HCT116 (cell line): ENCODE measurements around the gene ZNF516. TPM values are rescaled to one million over a fixed set of nuclear protein-coding genes. Genes with fewer than 3 reads are reported as not detected.

ENCODE experiments used
- ATAC-seq: fragments of 200-7000 bp; cut with Tn5 transposase; 2 replicates; pipeline ENCODE4 v1.9.1; 2020; ENCODE audit warnings: mild to moderate bottlenecking, moderate library complexity
- BruUV-seq: library from RNA; stranded (reverse); fragments of 400-500 nt; replicated peaks from 2 replicates; lab custom pipeline; 2021; lab: Mats Ljungman, UMichigan
- CTCF ChIA-PET: fragments of 300-600 bp; sonication (Branson Sonifier 250); formaldehyde crosslinking; loops from one replicate; lab custom pipeline; 2021; ENCODE audit warnings: antibody characterized with exemption; lab: Charles Lee
- POLR2A ChIA-PET: fragments of 300-600, 350-600 bp; sonication (Branson Sonifier 250); formaldehyde crosslinking; loops from one replicate; lab custom pipeline; 2021; ENCODE audit warnings: antibody characterized with exemption; lab: Charles Lee
- RAD21 ChIA-PET, 2 experiments: fragments of 300-600 bp; sonication (Branson Sonifier 250); formaldehyde crosslinking; loops; one replicate each; lab custom pipeline; 2023; ENCODE audit warnings: low total read pairs in 2 of 2; ENCODE audit not compliant: uncharacterized antibody in 2 of 2, unreplicated experiment in 2 of 2, low non-redundant PET in 1 of 2; lab: Charles Lee
- DNase-seq: peaks from one replicate; pipeline ENCODE4 v3.0.0-alpha.2; 2010; ENCODE audit warnings: low read depth, low spot score
- H2AFZ ChIP-seq: fragments of 200-600 bp; shearing (Covaris generic), sonication (generic); 2 replicates; pipeline ENCODE4 v1.6.1; 2017; ENCODE audit warnings: low read depth, mixed run types, mixed read lengths, antibody characterized with exemption, low read length; ENCODE audit not compliant: poor library complexity, severe bottlenecking
- H3K27ac ChIP-seq: 2 replicates; pipeline ENCODE4 v1.5.1; 2012; ENCODE audit warnings: low read depth, low read length
- H3K27me3 ChIP-seq: fragments of 200-600 bp; sonication (generic); 2 replicates; pipeline ENCODE4 v1.6.1; 2016; ENCODE audit warnings: mixed run types, low read length, mixed read lengths; ENCODE audit not compliant: insufficient read depth
- H3K36me3 ChIP-seq, 2 experiments: fragments of 200-500 bp in 1 of 2; fragments of 200-600 bp in 1 of 2; sonication (Bioruptor generic) in 1 of 2; sonication (generic) in 1 of 2; 2 replicates each; pipeline versions ENCODE4 v1.5.1 to v1.6.1; 2014 to 2016; ENCODE audit warnings: low read length in 2 of 2, inconsistent platforms in 1 of 2, mixed read lengths in 1 of 2, mixed run types in 1 of 2; ENCODE audit not compliant: insufficient read depth in 2 of 2, control insufficient read depth in 1 of 2
- H3K4me1 ChIP-seq, 2 experiments: fragments of 200-600 bp in 1 of 2; sonication (generic) in 1 of 2; 2 replicates each; pipeline versions ENCODE4 v1.5.1 to v1.6.1; 2012 to 2017; ENCODE audit warnings: low read length in 2 of 2, inconsistent platforms in 1 of 2, mild to moderate bottlenecking in 1 of 2, mixed read lengths in 1 of 2, mixed run types in 1 of 2, moderate library complexity in 1 of 2; ENCODE audit not compliant: insufficient read depth in 2 of 2, control insufficient read depth in 1 of 2
- H3K4me2 ChIP-seq: fragments of 200-600 bp; sonication (generic); 2 replicates; pipeline ENCODE4 v1.6.1; 2017; ENCODE audit warnings: mixed run types, low read length, mixed read lengths
- H3K4me3 ChIP-seq, 2 experiments: fragments of 200-600 bp in 1 of 2; sonication (generic) in 1 of 2; replicated peaks in 1 of 2; 2 replicates each; pipeline ENCODE4 v1.5.1; 2011 to 2016; ENCODE audit warnings: low read length in 2 of 2, control low read depth in 1 of 2, low read depth in 1 of 2, mild to moderate bottlenecking in 1 of 2, mixed read lengths in 1 of 2, mixed run types in 1 of 2
- H3K79me2 ChIP-seq: fragments of 200-600 bp; sonication (generic); 2 replicates; pipeline ENCODE4 v1.6.1; 2017; ENCODE audit warnings: mild to moderate bottlenecking, mixed run types, low read length, moderate library complexity, mixed read lengths; ENCODE audit not compliant: insufficient read depth
- H3K9ac ChIP-seq: fragments of 200-600 bp; sonication (generic); 2 replicates; pipeline ENCODE4 v1.6.1; 2016; ENCODE audit warnings: low read length, mixed read lengths
- H3K9me2 ChIP-seq: fragments of 200-600 bp; sonication (generic), shearing (Covaris generic); 2 replicates; pipeline ENCODE4 v1.6.1; 2017; ENCODE audit warnings: mixed run types, mild to moderate bottlenecking, moderate library complexity; ENCODE audit not compliant: insufficient read depth
- H3K9me3 ChIP-seq, 2 experiments: fragments of 200-500 bp in 1 of 2; fragments of 200-600 bp in 1 of 2; sonication (Bioruptor generic) in 1 of 2; sonication (generic) in 1 of 2; 2 replicates each; pipeline ENCODE4 v1.6.1; 2014 to 2017; ENCODE audit warnings: low read length in 2 of 2, mixed read lengths in 2 of 2, inconsistent platforms in 1 of 2, low read depth in 1 of 2, mild to moderate bottlenecking in 1 of 2, mixed run types in 1 of 2, moderate library complexity in 1 of 2; ENCODE audit not compliant: control insufficient read depth in 1 of 2, insufficient read depth in 1 of 2
- H4K20me1 ChIP-seq: fragments of 200-600 bp; sonication (generic), shearing (Covaris generic); 2 replicates; pipeline ENCODE4 v1.6.1; 2017; ENCODE audit warnings: mixed run types, mild to moderate bottlenecking, moderate library complexity; ENCODE audit not compliant: insufficient read depth
- EZH2 ChIP-seq: fragments of 200-600 bp; sonication (generic); IDR thresholded peaks from 2 replicates; pipeline ENCODE4 v1.6.1; 2017; ENCODE audit warnings: antibody characterized with exemption, mixed run types
- EZH2phosphoT487 ChIP-seq: fragments of 200-600 bp; IDR thresholded peaks from 2 replicates; pipeline ENCODE4 v1.6.1; 2018; ENCODE audit warnings: antibody characterized with exemption, borderline replicate concordance
- FOSL1 ChIP-seq: IDR thresholded peaks from 2 replicates; pipeline ENCODE4 v1.6.1; 2012; ENCODE audit warnings: low read depth
- JUND ChIP-seq: IDR thresholded peaks from 2 replicates; pipeline ENCODE4 v1.6.1; 2012
- MAX ChIP-seq: IDR thresholded peaks from 2 replicates; pipeline ENCODE4 v1.6.1; 2012
- POLR2A ChIP-seq: IDR thresholded peaks from 2 replicates; pipeline ENCODE4 v1.7.0; 2011; ENCODE audit warnings: borderline replicate concordance; ENCODE audit not compliant: insufficient read depth, insufficient read length; ENCODE audit errors: extremely low read depth
- RAD21 ChIP-seq: IDR thresholded peaks from 2 replicates; pipeline ENCODE4 v1.6.1; 2012; ENCODE audit warnings: low read depth, mild to moderate bottlenecking
- SIN3A ChIP-seq: IDR thresholded peaks from 2 replicates; pipeline ENCODE4 v1.6.1; 2012; ENCODE audit warnings: low read depth
- SP1 ChIP-seq: IDR thresholded peaks from 2 replicates; pipeline ENCODE4 v1.6.1; 2012; ENCODE audit warnings: low read depth
- SRF ChIP-seq: IDR thresholded peaks from 2 replicates; pipeline ENCODE4 v1.6.1; 2012; ENCODE audit warnings: low read depth
- TCF7L2 ChIP-seq: IDR thresholded peaks from 2 replicates; pipeline ENCODE4 v1.7.0; 2011; ENCODE audit warnings: borderline replicate concordance, inconsistent platforms; ENCODE audit not compliant: insufficient read depth, insufficient read length; ENCODE audit errors: extremely low read depth
- ZBTB33 ChIP-seq: IDR thresholded peaks from 2 replicates; pipeline ENCODE4 v1.6.1; 2011; ENCODE audit warnings: mild to moderate bottlenecking, low read length, moderate library complexity; ENCODE audit not compliant: insufficient replicate concordance; ENCODE audit errors: extremely low read depth
- ZFX ChIP-seq: fragments of 450-650 bp; IDR thresholded peaks from 2 replicates; pipeline ENCODE4 v1.6.1; 2017
- ZNF274 ChIP-seq: fragments of 200-500 bp; sonication (Bioruptor generic); IDR thresholded peaks from 2 replicates; pipeline ENCODE4 v1.6.1; 2014; ENCODE audit warnings: mild to moderate bottlenecking, low read depth, low read length, inconsistent platforms
- intact Hi-C: fragments of 100-400 bp; cut with micrococcal nuclease; formaldehyde crosslinking; loops from 2 replicates; pipeline ENCODE4 v1.10.0; 2022
- total RNA-seq: library from RNA; stranded (reverse); gene quantifications from one replicate; pipeline ENCODE4 v1.2.1, GENCODE V29; 2021; ENCODE audit not compliant: unreplicated experiment

Gene ZNF516
- total RNA-seq, 1 experiment from 2014 or later = 32.0 TPM

GRCh38 chr18:76461148-76461547 lies 33.9 kb downstream of the ZNF516 start:
- BruUV-seq = no TSS peak
- no peak for ATAC-seq
- Histone ChIP-seq H3K4me1 (peaks cover 0 to 25% of the 10 kb centered on the region in 2 experiments; a peak in 2 of 4 replicates), H2AFZ (no peak overlapping the region), H3K9me2 (no peaks in the 10 kb centered on the region), H4K20me1 (no peaks in the 10 kb centered on the region), H3K79me2 (peaks cover 5% of the 10 kb centered on the region; the same call in 1 of the 2 replicates), H3K27ac (no peak overlapping the region), H3K27me3 (no peaks in the 10 kb centered on the region), H3K4me2 (no peak overlapping the region), H3K36me3 (no peaks in the 10 kb centered on the region), H3K4me3 (no peak overlapping the region), H3K9ac (no peak overlapping the region), H3K9me3 (no peaks in the 10 kb centered on the region)
- CTCF ChIA-PET = no interaction called here
- POLR2A ChIA-PET = no interaction called here
- TF ChIP-seq ZBTB33 = no peak
- TF ChIP-seq POLR2A = no peak
- no peak for TF ChIP-seq JUND
- DNase-seq = no peak
- intact Hi-C loops = no loop called here
- RAD21 ChIA-PET = no interaction called here

GRCh38 chr18:76460482-76460881 lies 34.6 kb downstream of the ZNF516 start:
- TF ChIP-seq SP1 (no peak), EZH2 (no peak), MAX (no peak), SIN3A (no peak), SRF (no peak), FOSL1 (no peak), RAD21 (no peak), EZH2phosphoT487 (no peak), ZNF274 (no peak), TCF7L2 (no peak), ZFX (no peak)
- intact Hi-C loops = no loop called here
- ATAC-seq (no peak), DNase-seq (no peak)
- H3K4me2 ChIP-seq = peak overlapping the region; percentile 43
- no peaks in the 10 kb centered on the region for H3K27me3 ChIP-seq
- no TSS peak for BruUV-seq
- no peak overlapping the region for H2AFZ ChIP-seq
- H3K9ac ChIP-seq = 0 out of 2 replicates have a peak overlapping the region, but pooled peaks have one; percentile 12
- H3K79me2 ChIP-seq = peaks cover 7% of the 10 kb centered on the region; the same call in 1 of the 2 replicates
- CTCF ChIA-PET = no interaction called here
- no peak overlapping the region for H3K4me3 ChIP-seq
- no peaks in the 10 kb centered on the region for H3K36me3 ChIP-seq
- H3K9me2 ChIP-seq = no peaks in the 10 kb centered on the region
- POLR2A ChIA-PET = no interaction called here
- RAD21 ChIA-PET = no interaction called here
- peaks cover 0 to 25% of the 10 kb centered on the region in 2 experiments; a peak in 2 of 4 replicates for H3K4me1 ChIP-seq
- no peaks in the 10 kb centered on the region for H3K9me3 ChIP-seq
- no peaks in the 10 kb centered on the region for H4K20me1 ChIP-seq
- H3K27ac ChIP-seq = no peak overlapping the region
